ENCODE results near the gene CLSTN3. TPM values are rescaled to one million over a fixed set of nuclear protein-coding genes. Genes with fewer than 3 reads are reported as not detected.
A peak's percentile ranks its signal among the peaks of the same experiment; 100 is the strongest.

Gene CLSTN3
- total RNA-seq, 2 donors from 2014 or later = 27.5 to 64.9 TPM

GRCh38 chr12:7128681-7129286 lies 1.4 kb upstream of the CLSTN3 start, which contains the start of gene RBP5:
RBP5 (minus strand) TSS chr12:7128889; CDS start chr12:7128775, 114 bp downstream.
- DNase-seq = peak in 1 of 4 donors; percentile 10
- Histone ChIP-seq H3K36me3 (replicated peaks in 1 of 2; ENCODE audit: insufficient read depth in 1 of 2, low read depth in 2 of 2) (no peaks in the 10 kb centered on the region), H3K4me1 (peaks cover 16% of the 10 kb centered on the region), H3K9me3 (no peaks in the 10 kb centered on the region), H3K27ac (peak within 1 kb of the TSS in 3 of 4 donors; percentile 54 to 84 (median 80)), H3K27me3 (no peaks in the 10 kb centered on the region), H3K4me3 (peak within 1 kb of the TSS; percentile 44 to 80)
- no peak for ATAC-seq
- 59 to 64% methylated on average over 7 of the region's 7 CpGs for WGBS, 2 donors
- TF ChIP-seq CTCF (IDR thresholded peaks at IDR 0.05) (no peak), POLR2A (IDR thresholded peaks at IDR 0.05) (peak in 1 of 3 donors; percentile 42)
- intact Hi-C loops (cut with DNase I) = no loop called here

GRCh38 chr12:7129287-7129871 lies 792 bp upstream of the CLSTN3 start:
- H3K27me3 ChIP-seq = no peaks in the 10 kb centered on the region
- 3 to 5% methylated on average over 19 of the region's 19 CpGs for WGBS, 2 donors
- no peaks in the 10 kb centered on the region for H3K36me3 ChIP-seq (replicated peaks in 1 of 2; ENCODE audit: insufficient read depth in 1 of 2, low read depth in 2 of 2)
- H3K9me3 ChIP-seq = no peaks in the 10 kb centered on the region
- H3K27ac ChIP-seq = peak overlapping the region in 3 of 4 donors; percentile 54 to 84 (median 80)
- TF ChIP-seq CTCF (IDR thresholded peaks at IDR 0.05) = no peak
- no peak for TF ChIP-seq POLR2A (IDR thresholded peaks at IDR 0.05)
- peak overlapping the region; percentile 44 to 80 for H3K4me3 ChIP-seq
- no peak for DNase-seq
- peaks cover 16% of the 10 kb centered on the region for H3K4me1 ChIP-seq
- ATAC-seq = no peak
- intact Hi-C loops (cut with DNase I) = no loop called here

- peak overlapping the region; percentile 44 to 80 for H3K4me3 ChIP-seq
- intact Hi-C loops (cut with DNase I) = no loop called here
- no peaks in the 10 kb centered on the region for H3K9me3 ChIP-seq
- H3K27me3 ChIP-seq = no peaks in the 10 kb centered on the region
- peak in 1 of 3 donors; percentile 20 for TF ChIP-seq POLR2A (IDR thresholded peaks at IDR 0.05)
- no peak for TF ChIP-seq CTCF (IDR thresholded peaks at IDR 0.05)
- peak; percentile 49 for ATAC-seq
- WGBS, 2 donors = 1 to 4% methylated on average over 32 of the region's 32 CpGs
- peaks cover 16% of the 10 kb centered on the region for H3K4me1 ChIP-seq
- DNase-seq = peak; percentile 58 to 70 (median 64)
- H3K36me3 ChIP-seq (replicated peaks in 1 of 2; ENCODE audit: insufficient read depth in 1 of 2, low read depth in 2 of 2) = no peaks in the 10 kb centered on the region
- peak overlapping the region; percentile 52 to 84 (median 67) for H3K27ac ChIP-seq
Measured at GRCh38 chr12:7130701-7131501, 730 bp downstream of the CLSTN3 start.

- H3K36me3 ChIP-seq (replicated peaks in 1 of 2; ENCODE audit: insufficient read depth in 1 of 2, low read depth in 2 of 2) = peaks cover 0 to 4% of the 10 kb centered on the region in 2 donors
- intact Hi-C loops (cut with DNase I) = no loop called here
- WGBS, 2 donors = 47 to 53% methylated on average over 7 of the region's 7 CpGs
- ATAC-seq (no peak), DNase-seq (no peak)
- H3K9me3 ChIP-seq = no peaks in the 10 kb centered on the region
- TF ChIP-seq CTCF (IDR thresholded peaks at IDR 0.05) = no peak
- no peak for TF ChIP-seq POLR2A (IDR thresholded peaks at IDR 0.05)
- no peak overlapping the region for H3K4me3 ChIP-seq
- peak overlapping the region in 1 of 4 donors; percentile 54 for H3K27ac ChIP-seq
- peaks cover 16% of the 10 kb centered on the region for H3K4me1 ChIP-seq
- no peaks in the 10 kb centered on the region for H3K27me3 ChIP-seq
Measured at GRCh38 chr12:7131502-7131866, 1.3 kb downstream of the CLSTN3 start.
